GM12875 (cell line): Measurements from ENCODE around the gene ACKR2.

ENCODE experiments used
- H3K4me3 ChIP-seq: one replicate; pipeline ENCODE4 v1.5.1; 2011; ENCODE audit warnings: low read depth, low read length, control low read depth
- CTCF ChIP-seq: IDR thresholded peaks from 2 replicates; pipeline ENCODE4 v1.5.1; 2011; ENCODE audit warnings: low read depth, mild to moderate bottlenecking, control low read depth, inconsistent platforms, low read length, moderate library complexity, borderline replicate concordance; ENCODE audit not compliant: insufficient read depth

Gene ACKR2

DNA sequence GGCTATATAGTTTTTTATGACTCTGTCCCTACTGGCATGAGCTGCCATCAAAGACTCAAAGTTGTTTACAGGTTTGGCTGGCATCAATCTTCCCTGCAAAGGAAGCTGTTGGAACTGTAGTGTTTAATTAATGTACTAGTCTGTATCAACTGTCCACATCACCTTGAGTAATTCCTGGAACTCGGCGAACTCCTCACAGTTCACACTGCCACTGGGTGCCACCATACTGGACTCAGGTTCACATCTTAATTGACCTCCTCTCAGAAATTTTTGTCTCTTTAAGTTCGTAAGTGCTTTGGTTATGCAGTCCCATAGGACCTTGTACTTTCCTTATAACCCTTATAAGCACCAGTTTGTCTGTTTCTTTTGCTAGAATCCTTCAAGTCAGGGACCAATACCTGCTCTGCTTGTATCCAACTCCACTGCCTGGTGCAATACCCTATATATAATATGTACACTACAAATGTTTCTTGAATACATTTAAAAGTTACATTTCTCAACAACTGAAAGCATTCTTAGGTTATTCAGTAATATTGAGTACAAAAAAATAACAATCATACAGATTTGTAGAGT, 8.1 kb upstream of the ACKR2 start:
- no peak for TF ChIP-seq CTCF

DNA sequence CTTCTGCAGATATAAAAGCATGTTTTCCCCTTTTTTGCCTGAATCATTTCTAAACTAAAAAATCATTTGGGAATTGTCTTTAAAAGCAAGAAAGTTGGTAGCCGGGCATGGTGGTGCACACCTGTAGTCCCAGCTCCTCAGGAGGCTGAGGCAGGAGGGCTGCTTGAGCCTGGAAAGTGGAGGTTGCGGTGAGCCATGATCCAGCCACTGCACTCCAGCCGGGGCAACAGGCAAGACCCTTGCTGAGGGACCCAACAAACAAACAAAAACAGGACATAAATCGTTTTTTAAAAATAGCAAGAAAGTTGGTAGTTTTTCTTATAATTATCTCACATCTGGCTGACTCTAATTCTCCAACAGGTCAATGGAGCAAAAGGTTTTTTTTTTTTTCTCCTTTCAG, 7.5 kb upstream of the ACKR2 start:
- H3K4me3 ChIP-seq = no peak overlapping the region
- no peak for TF ChIP-seq CTCF

More for the DNA sequence above, 8.1 kb upstream of the ACKR2 start:
- H3K4me3 ChIP-seq = no peak overlapping the region

DNA sequence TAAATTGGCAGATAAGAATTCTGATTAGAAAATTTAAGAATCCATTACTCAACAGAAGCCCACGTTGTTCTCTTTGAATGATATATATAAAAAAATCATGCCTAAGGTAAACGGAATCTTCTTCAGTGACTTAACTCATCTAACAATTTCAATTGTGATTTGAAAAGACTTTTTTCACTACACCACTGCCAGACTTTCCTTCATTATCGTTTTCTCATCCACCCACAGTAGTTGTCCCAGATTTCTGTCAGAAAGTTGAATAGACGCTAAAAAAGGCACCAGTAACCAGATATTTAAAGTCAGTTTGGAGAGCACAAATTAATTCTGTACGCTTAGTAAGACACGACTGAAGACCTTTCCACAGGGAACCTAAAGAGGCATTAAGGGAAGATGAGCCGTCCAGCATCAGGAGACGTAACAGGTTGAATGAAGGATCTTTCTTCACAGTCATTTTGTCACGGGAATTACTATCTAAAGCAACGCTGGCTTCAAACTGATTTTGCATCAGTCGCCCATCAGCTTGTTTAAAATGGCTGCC, 6.3 kb upstream of the ACKR2 start:
- peak overlapping the region; percentile 82 for H3K4me3 ChIP-seq
- no peak for TF ChIP-seq CTCF

DNA sequence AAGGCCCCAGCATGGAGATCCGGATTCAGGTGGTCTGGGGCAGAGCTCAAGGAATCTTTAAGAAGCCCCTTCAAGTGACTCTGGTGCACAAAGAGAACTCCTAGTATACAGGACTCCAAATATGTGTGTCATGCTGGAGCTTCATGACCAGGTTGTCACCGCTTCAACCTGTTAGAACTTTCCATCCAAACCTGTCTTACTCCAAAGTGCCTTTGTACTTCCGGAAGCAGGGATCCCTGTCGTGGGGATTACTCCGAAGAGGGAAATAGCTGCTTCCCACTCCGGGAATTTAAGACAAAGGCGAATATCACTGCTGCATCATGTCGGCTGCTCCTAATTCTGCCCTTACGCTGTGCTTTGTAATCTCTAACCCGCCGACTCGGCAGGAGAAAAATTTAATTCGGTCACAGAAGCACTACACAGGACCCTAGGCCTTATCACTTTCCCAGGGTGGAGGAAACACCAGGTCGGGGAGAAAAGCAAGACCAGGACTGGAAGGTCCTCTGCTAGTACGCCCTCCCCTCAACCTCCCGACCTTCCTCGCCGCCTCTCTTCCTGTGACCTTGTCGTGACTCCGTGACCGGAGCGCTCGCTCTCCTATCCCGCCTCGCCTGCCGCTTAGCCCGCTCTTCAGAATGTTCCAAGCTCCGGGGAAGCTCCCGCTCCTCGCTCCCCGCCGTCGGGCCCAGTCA, 5.7 kb upstream of the ACKR2 start:
- H3K4me3 ChIP-seq = peak overlapping the region; percentile 82
- TF ChIP-seq CTCF = no peak

DNA sequence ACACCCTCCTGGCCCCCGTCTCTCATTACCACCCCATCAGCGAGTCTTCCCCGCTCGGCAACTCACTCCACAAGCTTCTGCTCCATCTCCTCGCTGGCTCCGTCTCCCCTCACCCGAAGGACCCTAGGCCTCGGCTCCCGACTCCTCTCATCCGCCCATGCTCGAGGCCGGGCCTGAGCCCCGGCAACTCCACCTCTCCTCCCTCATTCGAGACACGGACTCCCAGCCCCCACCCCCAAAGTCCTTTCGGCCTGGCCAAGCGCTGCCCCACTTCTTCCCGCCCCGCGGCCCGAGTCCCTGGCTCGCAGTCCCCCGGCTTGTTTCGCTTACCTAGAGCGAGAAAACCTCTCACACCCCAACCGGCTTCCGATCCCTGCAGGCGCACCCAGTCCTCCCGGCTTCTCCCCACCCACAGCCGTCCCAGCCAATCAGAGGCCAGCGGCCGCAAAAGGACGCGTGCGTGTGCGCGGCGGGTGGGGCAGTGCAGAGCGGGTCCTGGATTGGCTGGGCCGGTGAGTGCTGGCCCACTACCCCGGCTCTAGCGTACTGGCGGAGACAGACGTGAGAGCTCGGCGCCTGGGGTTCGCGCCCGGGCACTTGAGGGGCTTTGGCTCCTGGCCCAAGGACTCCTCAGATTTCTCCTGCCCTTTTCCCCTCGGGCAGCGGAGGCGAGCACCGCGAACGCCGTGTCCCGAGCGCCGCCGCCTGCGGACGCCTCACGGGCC, 5.0 kb upstream of the ACKR2 start, which contains the start of gene HIGD1A:
Gene HIGD1A, minus strand, starts transcription at position 385 of the 725 bp plus-strand sequence. CDS start 10,237 bp downstream, outside the sequence.
- TF ChIP-seq CTCF = no peak
- H3K4me3 ChIP-seq = peak within 1 kb of the TSS; percentile 82

GRCh38 chr3:42804831-42805132, 4.5 kb upstream of the ACKR2 start:
- peak overlapping the region; percentile 82 for H3K4me3 ChIP-seq

More at GRCh38 chr3:42804831-42805132, 4.5 kb upstream of the ACKR2 start:
- no peak for TF ChIP-seq CTCF
